T follicular helper cell (primary cell): ENCODE measurements around the gene SEL1L2.

Experiments
- DNase-seq: peaks from one replicate; pipeline ENCODE4 v3.0.0-alpha.2; 2020; ENCODE audit warnings: low read depth

Gene SEL1L2

DNA sequence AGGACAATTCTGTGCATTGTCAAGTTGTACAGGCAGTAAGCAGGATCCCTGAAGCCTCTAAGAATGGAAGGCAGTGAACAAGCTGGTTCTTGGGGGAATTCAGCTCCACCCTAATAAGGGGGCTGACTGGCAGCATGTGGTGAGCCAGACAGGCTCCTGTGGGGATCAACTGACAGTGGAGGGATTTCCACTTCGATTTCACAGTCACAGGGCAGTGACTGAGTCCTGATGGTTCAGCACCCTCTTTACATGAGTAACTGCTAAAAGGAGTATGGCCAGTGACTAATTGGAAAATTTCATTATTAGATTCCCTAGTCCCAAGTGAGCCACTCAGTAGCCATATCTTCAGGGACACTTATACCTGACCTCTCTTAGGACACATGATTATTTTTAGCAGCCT, 127.2 kb downstream of the SEL1L2 start:
- DNase-seq, result no peak

DNA sequence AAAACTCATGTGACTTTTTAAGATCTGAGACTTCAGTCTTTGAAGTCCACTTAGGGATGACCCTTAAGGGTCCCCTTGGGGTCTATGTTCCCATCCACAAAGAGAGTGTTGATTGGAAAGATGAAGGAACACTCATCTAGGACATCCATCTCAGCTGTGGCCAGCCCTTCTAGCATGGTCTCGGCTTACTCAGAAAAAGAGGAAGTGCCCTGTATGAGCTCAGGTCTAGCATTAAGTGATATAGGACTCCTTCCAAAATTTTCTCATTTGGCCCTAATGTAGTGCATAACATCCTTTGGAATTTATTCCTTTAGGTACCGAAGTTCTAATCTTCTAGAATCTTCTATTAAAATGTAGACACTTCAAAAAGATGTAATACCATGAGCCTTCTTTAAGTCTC, 128.2 kb downstream of the SEL1L2 start:
- DNase-seq, result no peak

DNA sequence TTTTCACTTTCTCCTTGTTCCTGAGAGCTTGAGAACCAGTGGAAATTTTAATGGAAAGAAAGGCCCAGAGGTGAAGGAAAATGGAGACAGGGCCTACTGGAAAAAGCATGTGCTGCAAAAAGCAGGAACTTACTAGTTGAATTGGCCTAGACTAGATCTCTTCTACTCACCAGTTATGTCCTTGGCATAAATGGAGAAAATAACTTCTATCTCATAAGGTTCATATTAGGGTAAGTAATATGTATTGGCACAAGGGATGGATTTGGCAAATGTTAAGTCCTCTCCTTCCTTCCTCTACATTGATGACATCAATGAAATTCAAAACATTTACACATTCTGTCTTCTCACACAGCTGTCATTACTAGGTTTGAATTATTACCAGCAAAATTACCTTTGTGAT, 131.5 kb downstream of the SEL1L2 start:
- DNase-seq, result no peak

DNA sequence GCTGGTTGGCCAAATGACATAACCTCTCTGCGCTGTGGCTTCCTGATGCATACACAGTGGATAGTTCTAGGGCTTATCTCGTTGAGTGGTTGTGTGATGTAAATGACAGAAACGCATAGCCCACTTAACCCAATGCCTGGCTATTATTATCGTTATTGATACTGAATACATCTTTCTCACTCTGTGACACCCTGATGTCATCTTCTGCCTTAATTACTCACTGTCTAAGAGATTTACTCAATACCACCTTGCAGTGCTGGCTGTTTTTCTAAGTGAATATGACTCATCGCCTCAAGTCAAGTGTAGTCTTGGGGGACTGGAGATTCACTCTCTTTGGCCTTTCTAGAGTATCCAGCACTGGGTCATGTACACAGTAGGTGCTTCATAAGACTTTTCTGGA, 132.0 kb downstream of the SEL1L2 start:
- no peak for DNase-seq

DNA sequence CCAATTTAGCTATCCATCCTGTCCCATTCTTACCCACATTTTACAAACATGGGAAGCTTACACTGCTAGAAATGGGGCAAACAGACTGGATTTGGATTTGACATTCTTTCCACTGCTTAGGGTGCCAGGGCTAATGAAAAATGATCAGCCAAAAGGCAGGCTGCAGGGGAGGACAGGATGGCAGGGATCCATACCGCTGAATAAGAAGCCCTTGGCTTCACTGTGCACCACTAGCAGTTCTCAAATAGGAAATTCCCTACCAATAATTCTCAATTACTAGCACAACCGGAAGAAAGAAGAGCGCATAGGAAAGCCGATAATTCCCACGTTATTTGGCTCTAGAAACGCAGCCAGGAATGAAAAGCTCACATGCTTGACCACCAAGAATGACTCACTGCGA, 132.5 kb downstream of the SEL1L2 start:
- DNase-seq, result no peak

DNA sequence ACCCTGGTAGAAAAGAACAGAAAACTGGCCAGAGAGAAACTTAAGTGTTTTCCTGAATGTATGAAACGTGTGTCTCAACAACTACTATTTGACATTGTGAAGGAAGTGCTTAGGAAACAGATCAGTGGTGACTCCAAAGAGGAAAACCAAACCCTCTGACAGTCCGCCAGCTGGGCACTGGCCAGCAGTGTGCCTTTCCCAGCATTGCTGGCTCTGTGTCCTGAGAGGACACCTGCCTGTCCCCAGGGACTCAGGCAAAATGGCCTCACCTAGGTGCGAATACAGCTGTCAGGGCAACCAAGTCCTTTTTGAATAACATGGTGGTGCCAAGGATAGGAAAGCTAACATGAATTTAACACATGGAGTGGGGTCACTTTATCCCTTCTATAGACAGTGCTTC, 133.1 kb downstream of the SEL1L2 start:
- no peak for DNase-seq

DNA sequence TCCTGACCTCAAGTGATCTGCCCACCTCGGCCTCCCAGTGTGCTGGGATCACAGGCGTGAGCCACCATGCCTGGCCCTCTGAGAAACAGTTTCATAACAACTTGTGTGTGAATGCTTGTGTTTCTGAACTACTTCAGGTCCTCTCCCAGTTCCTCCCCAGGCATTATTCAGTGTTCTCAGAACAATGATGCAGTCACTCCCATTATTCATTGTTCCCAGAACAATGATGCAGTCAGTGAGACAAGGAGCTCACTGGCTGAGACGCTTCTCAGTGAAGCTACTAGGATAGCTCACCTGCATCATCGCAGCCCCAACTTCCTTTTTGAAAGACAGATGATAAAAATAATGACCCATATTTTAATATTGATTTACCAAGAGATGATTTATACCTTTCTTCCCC, 134.1 kb downstream of the SEL1L2 start:
- DNase-seq, result no peak

DNA sequence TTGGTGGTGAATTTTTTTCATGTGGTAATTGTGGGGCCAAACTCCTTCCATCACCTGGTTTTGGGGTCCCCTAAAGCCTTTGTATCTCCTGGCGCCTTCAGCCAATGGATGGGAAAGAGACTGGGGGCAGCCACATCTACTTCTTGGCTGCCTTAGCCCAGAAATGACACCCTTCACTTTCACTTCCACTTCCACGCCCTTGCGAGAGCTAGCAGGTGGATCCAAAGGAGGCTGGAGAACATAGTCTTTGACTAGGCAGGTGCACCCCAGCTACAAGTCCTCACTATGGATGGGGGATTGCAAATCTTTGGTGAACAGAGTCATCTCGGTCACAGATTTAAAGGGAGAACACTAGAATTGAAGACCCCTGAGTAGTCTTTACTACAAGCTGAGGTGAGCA, 134.8 kb downstream of the SEL1L2 start:
- DNase-seq, result no peak

DNA sequence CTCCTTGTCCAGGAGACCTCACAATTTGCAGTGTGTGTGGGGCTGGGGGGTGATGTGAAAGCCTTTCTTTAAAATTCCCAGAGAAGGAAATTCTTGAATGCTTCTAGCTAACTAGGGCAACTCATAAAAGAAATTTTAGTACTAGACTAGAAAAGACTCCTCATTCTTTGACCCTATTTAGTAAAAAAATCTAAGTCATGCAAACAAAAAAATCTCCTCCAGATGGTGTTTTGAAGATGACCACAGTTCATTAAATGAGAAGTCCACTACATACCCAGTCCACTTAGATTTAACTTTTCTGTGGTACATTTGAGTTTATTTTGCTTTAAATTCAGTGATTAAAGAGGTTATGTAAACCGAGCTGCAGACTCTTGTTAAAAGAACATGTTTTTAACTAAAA, 138.1 kb downstream of the SEL1L2 start:
- no peak for DNase-seq

DNA sequence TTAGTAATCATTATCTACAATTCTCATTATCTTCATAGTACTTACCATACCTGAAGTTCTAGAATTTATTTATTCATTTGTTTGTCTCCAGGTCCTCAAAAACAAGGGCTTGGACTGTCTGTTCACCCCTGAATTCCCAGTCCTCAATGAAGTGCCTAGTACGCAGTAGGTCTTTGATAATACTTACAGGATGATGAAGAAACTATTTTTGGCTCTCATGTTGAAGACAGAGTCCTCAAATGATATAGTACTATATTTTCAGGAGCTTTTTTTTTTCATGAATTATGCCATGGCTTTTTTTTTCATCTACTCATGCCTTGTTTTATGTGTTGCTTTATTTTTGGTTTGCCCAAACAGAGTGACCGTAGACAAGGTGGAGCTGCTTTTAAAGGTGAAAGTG, 139.1 kb downstream of the SEL1L2 start:
- DNase-seq, result no peak

DNA sequence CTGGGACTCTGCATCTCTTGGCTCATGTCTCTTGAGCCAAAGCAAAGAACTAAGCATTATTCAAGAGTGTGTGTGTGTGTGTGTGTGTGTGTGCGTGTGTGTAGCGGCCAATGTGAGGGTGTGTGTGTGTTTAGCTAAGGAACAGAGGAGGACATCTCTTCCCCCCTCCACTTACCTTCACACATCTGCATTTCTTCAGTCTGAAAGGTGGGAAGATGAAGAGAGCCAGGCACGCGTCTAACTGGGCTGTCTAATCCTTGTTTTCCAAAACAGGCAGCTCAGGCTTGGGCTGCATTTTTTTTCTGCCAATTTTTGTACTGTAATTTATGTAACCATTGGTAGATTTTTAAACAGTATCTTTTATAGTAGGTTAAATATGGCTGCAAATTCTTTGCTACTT, 146.1 kb downstream of the SEL1L2 start:
- DNase-seq, result no peak

DNA sequence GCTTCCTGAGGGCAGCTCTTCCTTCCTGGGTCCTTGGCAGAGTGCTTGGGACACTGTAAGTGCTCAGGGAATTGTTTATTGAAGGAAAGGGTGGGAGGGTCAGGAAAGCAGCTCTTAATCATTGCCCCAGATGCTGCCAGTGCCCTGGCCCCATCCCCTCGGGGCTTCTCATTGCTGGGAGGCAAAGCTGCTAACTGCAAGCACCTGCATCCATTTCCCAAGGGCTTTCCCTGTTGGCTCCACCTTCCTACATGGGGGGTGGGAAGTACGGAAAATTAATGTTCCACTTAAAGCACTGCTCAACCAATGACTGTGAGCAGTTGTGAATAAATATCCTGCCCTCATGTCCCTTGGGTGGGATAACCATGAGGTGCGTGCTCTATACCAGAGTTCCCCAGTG, 149.2 kb downstream of the SEL1L2 start:
- DNase-seq, result no peak

DNA sequence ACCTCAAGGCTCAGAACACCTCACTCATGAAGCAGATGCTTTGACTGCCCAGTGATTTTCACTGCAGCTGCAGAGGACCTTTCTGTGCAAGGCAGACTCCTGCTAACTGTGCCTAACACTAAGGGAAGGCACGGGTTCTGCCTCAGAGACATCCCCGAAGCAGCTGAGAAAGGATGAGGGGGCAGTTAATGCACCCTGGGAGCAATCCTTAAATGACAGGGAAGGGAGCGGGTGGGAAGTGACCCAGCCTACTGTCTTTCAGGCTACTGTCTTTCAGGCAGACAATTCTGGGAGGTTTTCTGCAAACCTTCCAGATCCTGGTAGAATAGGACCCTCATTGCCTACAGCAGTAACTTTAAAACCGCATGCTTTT, 150.3 kb downstream of the SEL1L2 start:
- DNase-seq, result no peak

DNA sequence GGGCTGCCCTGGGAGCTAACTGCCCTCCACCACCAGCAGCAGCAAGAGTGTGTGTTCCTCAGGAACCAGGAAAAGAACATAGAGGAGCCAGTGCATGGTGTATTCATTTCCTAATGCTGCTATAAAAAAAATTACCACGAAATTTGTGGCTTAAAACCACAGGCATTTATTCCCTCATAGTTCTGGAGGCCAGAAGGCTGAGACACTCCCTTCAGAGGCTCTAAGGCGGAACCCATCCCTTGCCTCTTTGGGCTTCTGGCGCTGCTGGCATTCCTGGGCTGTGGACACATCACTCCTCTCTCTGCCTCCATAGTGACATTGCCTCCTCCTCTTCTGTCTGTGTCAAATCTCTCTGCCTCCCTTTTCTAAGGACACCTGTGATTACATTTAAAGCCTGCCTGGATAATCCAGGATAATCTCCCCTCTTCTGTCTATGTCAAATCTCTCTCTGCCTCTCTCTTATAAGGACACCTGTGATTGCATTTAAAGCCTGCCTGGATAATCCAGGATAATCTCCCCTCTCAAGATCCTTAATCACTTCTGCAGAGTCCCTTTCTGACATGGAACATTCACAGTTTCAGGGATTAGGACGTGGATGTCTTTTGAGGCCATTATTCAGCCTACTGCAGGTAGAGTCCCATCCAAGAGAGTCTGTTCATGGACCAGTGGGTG, 150.9 kb downstream of the SEL1L2 start:
- DNase-seq, result no peak

DNA sequence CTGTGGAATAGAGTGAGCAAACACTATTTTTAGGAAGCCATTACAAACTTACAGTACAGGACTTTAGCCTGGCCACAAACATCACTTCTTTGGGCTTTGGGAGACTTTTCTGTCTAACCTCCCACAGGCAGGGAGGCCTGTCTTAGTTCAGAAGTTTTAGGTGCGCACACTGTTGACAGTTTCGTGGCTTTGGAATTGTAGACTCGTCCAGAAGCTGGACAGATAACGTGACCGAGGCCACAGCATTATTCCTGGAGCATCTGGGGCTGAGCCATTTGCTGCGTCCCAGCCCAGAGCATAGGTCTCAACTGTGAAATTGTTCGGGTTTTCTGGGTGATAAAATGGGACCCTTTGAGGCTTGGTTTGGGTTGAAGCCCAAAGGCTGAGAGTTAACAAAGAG, 151.8 kb downstream of the SEL1L2 start:
- no peak for DNase-seq

DNA sequence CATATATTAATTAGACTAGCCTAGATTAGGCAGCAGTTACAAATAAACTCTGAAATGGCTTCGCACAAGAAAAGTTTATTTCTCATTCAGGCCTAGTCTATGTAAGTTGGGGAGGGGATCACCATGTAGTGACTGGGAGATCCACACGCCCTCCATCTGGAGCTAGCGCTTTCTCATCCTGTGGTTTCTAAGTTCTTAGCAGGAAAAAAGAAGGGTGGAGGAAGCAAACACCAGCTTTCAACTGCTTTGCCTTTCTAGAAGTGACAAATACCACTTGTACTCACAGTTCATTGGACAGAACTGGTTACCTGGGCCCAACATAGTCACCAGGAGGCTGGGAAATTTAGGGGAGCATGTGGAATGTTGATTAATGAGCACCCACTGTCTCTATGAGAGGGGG, 158.9 kb downstream of the SEL1L2 start:
- no peak for DNase-seq

DNA sequence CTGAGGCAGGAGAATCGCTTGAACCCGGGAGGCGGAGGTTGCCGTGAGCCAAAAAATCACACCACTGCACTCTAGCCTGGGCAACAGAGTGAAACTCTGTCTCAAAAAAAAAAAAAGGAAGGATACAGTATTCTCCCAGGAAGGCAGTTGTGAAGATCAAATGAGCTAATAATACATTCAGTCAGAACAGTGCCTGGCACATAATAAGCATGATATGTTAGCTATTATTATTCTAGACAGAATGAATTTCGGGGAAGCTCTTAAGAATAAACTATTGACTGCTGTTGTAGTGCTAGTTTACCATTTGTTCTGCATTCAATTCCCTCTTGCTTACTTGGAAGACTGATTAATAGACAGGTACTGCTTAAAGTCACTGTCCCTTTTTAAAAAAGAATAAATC, 164.9 kb downstream of the SEL1L2 start:
- DNase-seq, result no peak

DNA sequence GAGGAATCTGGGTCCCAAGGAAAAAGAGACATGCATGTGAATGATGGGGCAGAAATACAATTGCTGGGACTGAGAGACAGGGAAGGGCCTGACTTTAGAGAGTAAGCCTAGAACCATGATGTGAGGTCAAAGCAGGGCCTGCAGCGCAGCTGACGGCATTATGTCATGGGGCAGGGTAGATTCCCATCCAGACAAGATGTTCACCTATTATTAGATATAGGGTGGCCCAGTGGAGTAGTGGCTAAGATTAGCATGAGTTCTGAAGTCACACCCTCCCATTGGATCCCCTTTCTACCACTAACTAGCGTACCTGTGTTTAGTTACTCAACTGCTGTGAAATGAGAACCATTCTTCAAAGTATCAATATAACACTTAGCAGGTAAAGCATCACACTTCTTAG, 166.0 kb downstream of the SEL1L2 start:
- DNase-seq, result no peak

DNA sequence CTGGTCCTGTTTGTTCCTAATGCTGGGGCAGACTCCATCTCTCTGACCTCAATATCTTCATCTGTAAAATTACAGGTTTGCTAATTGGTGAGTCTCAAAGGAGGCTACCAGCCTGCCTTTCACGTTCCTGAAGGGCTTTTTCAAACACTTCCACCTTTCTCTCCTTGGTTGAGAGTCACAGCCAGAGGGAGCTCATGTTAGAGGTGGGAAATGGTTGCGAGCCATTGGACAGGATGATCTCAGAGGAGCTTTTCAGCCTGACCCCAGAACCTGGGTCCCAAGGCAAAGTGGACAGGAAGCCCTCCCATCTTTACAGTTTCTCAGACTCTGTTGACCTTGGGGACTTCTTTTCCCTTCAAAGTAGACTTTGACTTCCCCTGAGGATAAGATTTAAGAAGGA, 168.0 kb downstream of the SEL1L2 start:
- no peak for DNase-seq

DNA sequence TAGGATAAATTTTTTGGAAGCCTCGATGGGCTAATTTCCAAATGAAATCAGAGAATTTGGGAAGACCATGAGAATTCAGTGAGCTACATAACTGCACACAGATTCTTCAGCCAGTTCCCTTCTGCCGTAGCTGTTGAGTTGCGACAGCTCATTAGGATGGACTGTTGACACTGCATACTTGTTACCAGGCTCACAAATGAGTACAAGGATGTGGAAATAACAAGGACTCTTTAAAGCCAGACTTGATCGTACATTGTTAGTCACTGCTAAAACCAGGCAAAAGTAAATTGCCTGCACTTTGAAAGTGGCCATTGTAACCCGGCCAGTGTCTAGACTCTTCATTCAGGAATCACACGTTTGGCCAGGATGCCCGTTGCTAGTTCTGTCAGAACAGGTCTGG, 168.5 kb downstream of the SEL1L2 start:
- no peak for DNase-seq

DNA sequence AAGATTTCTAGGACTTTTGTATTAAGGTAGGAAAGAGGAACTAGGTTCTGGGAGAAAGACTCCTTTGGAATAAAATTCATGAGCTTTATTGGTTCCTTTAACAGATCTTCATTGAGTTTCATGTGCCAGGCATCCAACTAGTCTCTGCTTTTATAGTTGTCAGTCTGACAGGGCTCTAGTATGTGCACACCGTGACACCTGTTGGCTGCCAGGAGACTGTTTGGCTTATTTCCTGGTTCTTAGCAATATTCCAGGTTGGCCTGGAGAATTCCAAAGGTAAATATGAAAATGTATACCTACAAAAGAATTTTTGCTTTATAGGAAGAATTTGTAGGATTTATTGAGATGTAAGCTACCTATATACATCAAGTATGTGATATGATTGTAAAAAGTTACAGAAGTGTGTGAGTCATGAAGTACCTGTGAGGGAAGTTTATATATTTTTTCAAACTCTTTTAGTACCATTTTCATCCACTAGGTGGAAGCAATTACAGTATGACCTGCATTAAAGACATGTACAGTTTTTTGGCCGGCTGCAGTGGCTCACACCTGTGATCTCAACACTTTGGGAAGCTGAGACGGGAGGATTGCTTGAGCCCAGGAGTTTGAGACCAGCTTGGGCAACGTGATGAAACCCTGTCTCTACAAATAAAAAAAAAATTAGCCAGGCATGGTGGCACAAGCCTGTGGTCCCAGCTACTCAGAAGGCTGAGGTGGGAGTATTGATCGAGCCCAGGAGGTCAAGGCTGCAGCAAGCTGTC, 170.3 kb downstream of the SEL1L2 start:
- no peak for DNase-seq

DNA sequence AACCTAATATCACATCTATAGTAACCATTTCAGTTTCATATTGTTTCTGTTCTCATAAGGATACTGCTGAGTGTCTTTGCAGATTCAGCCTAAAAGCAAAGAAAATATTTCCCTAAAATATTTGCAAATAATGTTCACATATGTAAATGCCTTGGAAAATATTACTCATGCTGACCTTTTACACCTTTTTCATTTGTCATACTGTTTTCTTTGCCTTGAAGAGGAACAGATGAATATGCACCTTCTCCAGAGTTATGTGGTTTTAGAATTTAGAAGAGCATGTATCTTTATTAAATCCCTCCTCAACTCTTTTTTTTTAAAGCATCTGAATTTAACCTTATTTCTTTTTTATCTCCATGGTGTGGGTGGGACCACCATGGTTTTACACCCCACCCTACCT, 173.1 kb downstream of the SEL1L2 start:
- no peak for DNase-seq

DNA sequence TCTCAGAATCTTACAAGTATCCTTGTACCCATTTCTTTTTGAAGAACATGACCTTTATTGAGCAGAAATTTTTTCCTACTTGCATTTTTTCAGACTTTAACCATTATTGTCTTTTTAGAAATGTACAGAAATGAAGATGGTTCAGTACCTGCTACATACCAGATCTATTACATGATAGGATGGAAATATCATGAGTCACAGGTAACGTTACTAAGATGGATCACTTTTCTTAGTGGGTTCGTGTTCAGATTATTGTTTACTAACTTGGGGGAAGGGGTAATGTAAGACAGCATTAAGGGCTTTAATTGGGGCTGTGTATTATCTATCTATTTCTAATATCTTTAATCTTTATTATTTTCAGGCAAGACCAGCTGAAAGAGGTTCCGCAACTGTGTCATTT, 173.7 kb downstream of the SEL1L2 start:
- DNase-seq, result no peak

DNA sequence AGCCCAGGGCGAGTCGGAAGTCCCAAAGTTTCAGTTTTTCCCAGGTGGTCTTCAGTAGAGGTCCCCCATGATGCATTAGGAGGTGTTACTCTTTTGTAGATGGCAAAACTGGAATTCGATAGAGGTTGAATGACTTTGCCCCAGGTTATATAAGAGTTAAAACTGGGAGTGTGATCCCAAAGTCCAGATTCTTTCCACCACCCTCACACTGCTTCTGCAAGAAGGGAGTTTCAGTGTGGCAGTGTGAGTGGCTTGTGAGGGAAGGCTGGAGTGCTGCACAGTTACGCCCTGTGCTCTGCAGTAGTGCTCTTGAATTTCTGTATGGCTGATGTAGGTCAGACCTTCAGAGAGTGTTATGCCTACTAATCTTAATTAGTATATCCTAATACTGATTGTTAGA, 175.7 kb downstream of the SEL1L2 start:
- DNase-seq, result no peak
